OCI-LY1 (cell line): ENCODE data around the gene CDC7.

Source experiments
- H2AFZ ChIP-seq: fragments of 200-600 bp; sonication (generic), shearing (Covaris generic); 2 replicates; pipeline ENCODE4 v1.6.0; 2014; ENCODE audit warnings: antibody characterized with exemption, mild to moderate bottlenecking, low read length
- H3F3A ChIP-seq: fragments of 200-600 bp; sonication (generic), shearing (Covaris generic); 2 replicates; pipeline ENCODE4 v1.6.0; 2014; ENCODE audit warnings: mild to moderate bottlenecking, antibody characterized with exemption, low read length, moderate library complexity; ENCODE audit not compliant: insufficient read depth
- H3K27ac ChIP-seq: fragments of 200-600 bp; sonication (generic); 2 replicates; pipeline ENCODE4 v1.5.1; 2014; ENCODE audit warnings: low read length, mixed run types, mild to moderate bottlenecking, low read depth; ENCODE audit not compliant: poor library complexity, severe bottlenecking
- H3K27me3 ChIP-seq: fragments of 200-600 bp; sonication (generic); 2 replicates; pipeline ENCODE4 v1.6.0; 2014; ENCODE audit warnings: antibody characterized with exemption, mild to moderate bottlenecking, low read length, moderate library complexity; ENCODE audit not compliant: insufficient read depth
- H3K36me3 ChIP-seq: fragments of 200-600 bp; sonication (generic); 2 replicates; pipeline ENCODE4 v1.6.1; 2014; ENCODE audit warnings: mild to moderate bottlenecking, antibody characterized with exemption, low read length, moderate library complexity, mixed read lengths; ENCODE audit not compliant: insufficient read depth
- H3K4me1 ChIP-seq: fragments of 200-600 bp; sonication (generic); 2 replicates; pipeline ENCODE4 v1.5.1; 2014; ENCODE audit warnings: mild to moderate bottlenecking, low read length, moderate library complexity; ENCODE audit not compliant: insufficient read depth, severe bottlenecking
- H3K4me2 ChIP-seq: fragments of 200-600 bp; sonication (generic), shearing (Covaris generic); 2 replicates; pipeline ENCODE4 v1.6.1; 2014; ENCODE audit warnings: low read length
- H3K4me3 ChIP-seq: fragments of 200-600 bp; sonication (generic); 2 replicates; pipeline ENCODE4 v1.5.1; 2014; ENCODE audit warnings: low read length, low read depth, mild to moderate bottlenecking, mixed read lengths; ENCODE audit not compliant: poor library complexity, severe bottlenecking
- H3K79me2 ChIP-seq: fragments of 200-600 bp; shearing (Covaris generic); 2 replicates; pipeline ENCODE4 v1.6.1; 2016; ENCODE audit warnings: mixed run types, low read length, mixed read lengths; ENCODE audit not compliant: insufficient read depth
- H3K9ac ChIP-seq: fragments of 200-600 bp; sonication (generic), shearing (Covaris generic); 2 replicates; pipeline ENCODE4 v1.6.1; 2014; ENCODE audit warnings: mild to moderate bottlenecking, low read length, mixed read lengths
- H3K9me2 ChIP-seq: fragments of 200-600 bp; sonication (generic), shearing (Covaris generic); 2 replicates; pipeline ENCODE4 v1.6.1; 2014; ENCODE audit warnings: low read depth, mild to moderate bottlenecking, low read length, mixed read lengths
- H3K9me3 ChIP-seq: fragments of 200-600 bp; shearing (Covaris generic); 2 replicates; pipeline ENCODE4 v1.6.1; 2014; ENCODE audit warnings: low read length, mixed read lengths
- H4K20me1 ChIP-seq: fragments of 200-600 bp; sonication (generic), shearing (Covaris generic); 2 replicates; pipeline ENCODE4 v1.6.0; 2016; ENCODE audit warnings: mild to moderate bottlenecking, low read length; ENCODE audit not compliant: insufficient read depth
- EZH2 ChIP-seq: fragments of 200-600 bp; sonication (generic), shearing (Covaris generic); IDR thresholded peaks from 2 replicates; pipeline ENCODE4 v1.8.0; 2017; ENCODE audit warnings: borderline replicate concordance, mixed run types, mild to moderate bottlenecking, antibody characterized with exemption, low read length, moderate library complexity, mixed read lengths
- TF ChIP-seq, protein P1 (sequence below): fragments of 200-600 bp; sonication (generic), shearing (Covaris generic); IDR thresholded peaks from 2 replicates; pipeline ENCODE4 v1.5.1; 2017; ENCODE audit warnings: mild to moderate bottlenecking, antibody characterized with exemption, low read length, moderate library complexity, mixed read lengths

Gene CDC7

DNA sequence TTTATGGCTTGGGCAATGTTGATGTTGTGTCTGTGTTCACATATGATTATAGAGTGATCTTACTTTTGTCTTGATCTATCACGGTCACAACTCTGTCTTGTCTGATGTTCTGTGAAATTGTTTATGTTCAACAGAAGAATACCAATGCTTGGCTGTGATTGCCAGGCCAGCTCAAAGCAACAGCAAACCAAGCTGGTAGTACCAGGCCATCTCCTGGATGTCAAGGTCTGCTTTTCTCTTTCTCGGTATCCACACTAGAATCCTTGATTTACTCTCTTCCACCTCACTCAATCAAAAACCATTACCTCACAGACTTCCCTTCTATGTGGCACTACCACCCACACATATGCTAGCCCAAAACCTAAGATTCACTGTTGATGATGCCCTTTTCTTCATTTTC, 1.3 kb upstream of the CDC7 start:
- peaks cover 32% of the 10 kb centered on the region for H3K79me2 ChIP-seq
- peaks cover 34% of the 10 kb centered on the region for H3K4me1 ChIP-seq
- H4K20me1 ChIP-seq = no peaks in the 10 kb centered on the region
- H3K36me3 ChIP-seq = peaks cover 10% of the 10 kb centered on the region; the same call in 1 of the 2 replicates
- H3K9ac ChIP-seq = no peak overlapping the region
- no peak overlapping the region for H3K4me3 ChIP-seq
- H3K9me2 ChIP-seq = no peaks in the 10 kb centered on the region
- no peaks in the 10 kb centered on the region for H3K9me3 ChIP-seq
- no peak overlapping the region for H2AFZ ChIP-seq
- no peaks in the 10 kb centered on the region for H3F3A ChIP-seq
- H3K27me3 ChIP-seq = no peaks in the 10 kb centered on the region
- H3K27ac ChIP-seq = no peak overlapping the region
- no peak overlapping the region for H3K4me2 ChIP-seq
- no peak for TF ChIP-seq EZH2

DNA sequence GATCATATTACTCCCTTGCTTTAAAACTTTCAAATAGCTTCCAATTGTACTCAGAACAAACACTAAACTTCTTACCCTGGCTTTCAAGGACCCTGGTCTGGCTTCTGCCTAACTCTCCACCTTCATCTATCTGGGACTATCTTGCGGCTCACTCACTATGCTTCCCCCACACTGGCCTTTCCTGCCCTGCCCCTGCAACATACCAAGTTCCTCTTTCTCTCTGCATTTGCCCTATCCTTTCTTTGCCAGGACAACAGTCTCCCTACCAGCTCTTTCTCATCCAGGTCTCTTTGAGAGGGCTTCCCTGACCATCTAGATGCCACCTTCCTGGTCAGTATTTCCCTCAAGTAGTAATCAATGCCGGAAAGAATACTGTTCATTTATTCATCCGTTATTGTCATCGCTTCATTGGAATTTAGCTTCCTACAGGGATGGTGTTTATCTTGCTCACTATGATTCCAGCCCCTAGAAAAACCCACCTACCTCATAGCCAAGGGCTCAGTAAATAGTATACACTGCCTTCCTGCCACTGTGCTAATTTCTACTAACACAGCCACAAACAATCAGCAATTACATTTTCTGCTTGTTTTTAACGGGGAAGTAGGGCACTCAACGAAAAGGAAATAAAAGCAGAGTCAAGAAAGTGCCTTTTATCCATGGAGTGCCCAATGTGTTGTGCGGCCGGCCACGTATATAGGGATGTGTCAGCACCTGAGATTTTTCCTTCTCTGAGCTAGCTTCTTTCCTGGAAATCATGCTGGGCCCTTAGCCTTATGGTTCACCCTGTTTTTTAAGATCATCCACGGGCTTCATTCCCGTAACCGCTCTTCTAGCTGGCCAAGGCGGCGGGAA, 521 bp upstream of the CDC7 start:
- Histone ChIP-seq H3K4me1 (peaks cover 41% of the 10 kb centered on the region), H3K79me2 (peaks cover 40% of the 10 kb centered on the region), H3K9ac (peak overlapping the region; percentile 92), H3K9me3 (no peaks in the 10 kb centered on the region), H3K27ac (peak overlapping the region; percentile 68), H3K9me2 (no peaks in the 10 kb centered on the region), H3K4me3 (peak overlapping the region; percentile 87), H3F3A (no peaks in the 10 kb centered on the region), H4K20me1 (no peaks in the 10 kb centered on the region), H3K27me3 (no peaks in the 10 kb centered on the region), H3K4me2 (peak overlapping the region; percentile 89), H2AFZ (peak overlapping the region; percentile 88), H3K36me3 (peaks cover 18% of the 10 kb centered on the region; the same call in 1 of the 2 replicates)
- TF ChIP-seq, protein P1, sequence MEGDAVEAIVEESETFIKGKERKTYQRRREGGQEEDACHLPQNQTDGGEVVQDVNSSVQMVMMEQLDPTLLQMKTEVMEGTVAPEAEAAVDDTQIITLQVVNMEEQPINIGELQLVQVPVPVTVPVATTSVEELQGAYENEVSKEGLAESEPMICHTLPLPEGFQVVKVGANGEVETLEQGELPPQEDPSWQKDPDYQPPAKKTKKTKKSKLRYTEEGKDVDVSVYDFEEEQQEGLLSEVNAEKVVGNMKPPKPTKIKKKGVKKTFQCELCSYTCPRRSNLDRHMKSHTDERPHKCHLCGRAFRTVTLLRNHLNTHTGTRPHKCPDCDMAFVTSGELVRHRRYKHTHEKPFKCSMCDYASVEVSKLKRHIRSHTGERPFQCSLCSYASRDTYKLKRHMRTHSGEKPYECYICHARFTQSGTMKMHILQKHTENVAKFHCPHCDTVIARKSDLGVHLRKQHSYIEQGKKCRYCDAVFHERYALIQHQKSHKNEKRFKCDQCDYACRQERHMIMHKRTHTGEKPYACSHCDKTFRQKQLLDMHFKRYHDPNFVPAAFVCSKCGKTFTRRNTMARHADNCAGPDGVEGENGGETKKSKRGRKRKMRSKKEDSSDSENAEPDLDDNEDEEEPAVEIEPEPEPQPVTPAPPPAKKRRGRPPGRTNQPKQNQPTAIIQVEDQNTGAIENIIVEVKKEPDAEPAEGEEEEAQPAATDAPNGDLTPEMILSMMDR = no peak
- TF ChIP-seq EZH2 = no peak

DNA sequence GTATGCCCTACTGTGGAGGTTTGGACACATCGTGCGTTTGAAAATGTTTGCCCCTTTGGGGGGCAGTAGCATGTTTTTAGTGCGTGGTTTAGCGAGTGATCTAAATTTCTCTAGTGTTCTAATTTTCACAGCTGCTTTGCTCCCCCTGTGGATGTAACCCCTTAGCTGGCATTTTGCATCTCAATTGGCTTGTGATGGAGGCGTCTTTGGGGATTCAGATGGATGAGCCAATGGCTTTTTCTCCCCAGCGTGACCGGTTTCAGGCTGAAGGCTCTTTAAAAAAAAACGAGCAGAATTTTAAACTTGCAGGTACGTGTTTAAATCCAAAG, 836 bp downstream of the CDC7 start:
- H3K27ac ChIP-seq = peak overlapping the region; percentile 68
- TF ChIP-seq, protein P1 = peak; percentile 21
- no peak for TF ChIP-seq EZH2
- H3K36me3 ChIP-seq = peaks cover 20% of the 10 kb centered on the region; the same call in 1 of the 2 replicates
- peak overlapping the region; percentile 92 for H3K9ac ChIP-seq
- peak overlapping the region; percentile 87 for H3K4me3 ChIP-seq
- no peaks in the 10 kb centered on the region for H3F3A ChIP-seq
- H2AFZ ChIP-seq = 0 out of 2 replicates have a peak overlapping the region, but pooled peaks have one; percentile 2
- H3K9me3 ChIP-seq = no peaks in the 10 kb centered on the region
- no peaks in the 10 kb centered on the region for H3K27me3 ChIP-seq
- no peaks in the 10 kb centered on the region for H3K9me2 ChIP-seq
- peaks cover 44% of the 10 kb centered on the region for H3K4me1 ChIP-seq
- H3K79me2 ChIP-seq = peaks cover 54% of the 10 kb centered on the region
- peak overlapping the region; percentile 89 for H3K4me2 ChIP-seq
- H4K20me1 ChIP-seq = no peaks in the 10 kb centered on the region
